ELF-1 (cell line): ENCODE data around the gene KIAA2012.
"Not testable (repeated sequence)": the region's sequence is repeated elsewhere in the genome, so short reads cannot be mapped to it uniquely, and the experiment has no call there.

Source experiments
- DNase-seq: peaks from one replicate; pipeline ENCODE4 v3.0.0-alpha.2; 2016; ENCODE audit warnings: low read depth, low spot score

Gene KIAA2012

GRCh38 chr2:202115479-202115971 is 42.5 kb downstream of the KIAA2012 start:
- no peak for DNase-seq

- no peak for DNase-seq
Observed at GRCh38 chr2:202116691-202117090, 43.6 kb downstream of the KIAA2012 start.

DNA sequence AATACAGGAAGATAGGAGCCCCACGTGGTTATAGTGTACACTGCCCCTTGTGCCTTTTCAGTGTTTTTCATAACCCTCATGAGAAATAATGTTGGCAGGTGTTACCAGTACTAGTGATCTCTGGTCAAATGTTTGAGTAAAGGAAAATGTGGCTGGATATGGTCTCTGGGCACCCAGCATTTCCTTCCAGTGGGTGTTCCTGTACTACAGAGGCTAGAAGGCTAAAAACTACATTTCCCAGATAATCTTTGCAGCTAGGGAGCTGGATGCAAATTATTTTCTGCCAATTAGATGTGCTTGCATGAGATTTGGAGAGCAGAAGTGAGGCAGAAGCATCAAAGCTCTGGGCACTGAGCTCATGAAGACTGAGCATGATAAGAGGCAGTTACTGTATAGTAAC is 45.1 kb downstream of the KIAA2012 start:
- DNase-seq, result no peak

- no peak for DNase-seq
Observed at GRCh38 chr2:202120828-202121227, 47.8 kb downstream of the KIAA2012 start.

DNA sequence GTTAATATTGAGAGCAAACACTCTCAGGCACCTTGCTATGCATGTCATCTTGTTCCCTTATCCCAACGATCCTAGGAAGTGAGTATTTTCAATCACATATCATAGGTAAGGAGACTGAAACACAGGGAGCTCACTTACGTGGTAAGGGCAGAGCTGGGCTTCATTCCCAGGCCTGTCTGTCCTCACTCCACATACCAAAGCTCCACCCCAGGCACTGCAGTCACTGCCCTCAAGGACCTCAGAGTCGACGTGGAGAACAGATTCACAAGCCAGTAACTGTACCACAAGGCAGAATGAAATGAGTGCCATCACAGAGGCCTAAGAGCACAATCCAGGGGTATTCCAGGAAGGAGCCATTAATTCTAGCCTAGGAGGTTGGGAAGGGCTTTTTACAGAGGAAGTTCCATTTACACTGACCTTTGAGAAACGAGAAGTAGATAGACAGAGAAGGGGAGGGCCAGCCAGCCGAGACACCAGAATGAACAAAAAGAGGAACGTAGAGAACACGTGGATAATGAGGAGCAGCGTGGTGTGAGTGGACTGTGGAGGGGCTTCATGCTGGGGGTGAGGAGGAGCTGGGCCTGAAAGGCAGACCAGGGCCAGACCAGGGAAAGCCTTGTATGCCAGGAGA is 48.6 kb downstream of the KIAA2012 start:
- DNase-seq, result no peak

DNA sequence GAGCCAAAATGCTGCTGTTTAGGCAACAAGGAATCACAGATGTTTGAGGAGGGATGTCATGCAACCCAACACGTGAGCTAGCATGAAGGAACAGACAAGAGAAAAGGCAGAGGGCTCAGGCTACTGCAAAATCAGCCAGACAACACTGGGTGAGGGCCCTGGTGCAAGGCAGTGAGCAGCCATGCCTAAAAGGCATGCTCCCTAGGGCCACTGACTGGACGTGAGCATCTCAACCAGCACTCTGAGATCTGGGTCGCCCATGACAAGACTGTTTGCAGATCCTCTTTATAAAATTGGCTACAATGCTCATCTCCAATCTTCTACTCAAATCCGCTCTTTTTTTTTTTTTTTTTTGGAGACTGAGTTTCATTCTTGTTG is 49.1 kb downstream of the KIAA2012 start:
- DNase-seq, result no peak

DNA sequence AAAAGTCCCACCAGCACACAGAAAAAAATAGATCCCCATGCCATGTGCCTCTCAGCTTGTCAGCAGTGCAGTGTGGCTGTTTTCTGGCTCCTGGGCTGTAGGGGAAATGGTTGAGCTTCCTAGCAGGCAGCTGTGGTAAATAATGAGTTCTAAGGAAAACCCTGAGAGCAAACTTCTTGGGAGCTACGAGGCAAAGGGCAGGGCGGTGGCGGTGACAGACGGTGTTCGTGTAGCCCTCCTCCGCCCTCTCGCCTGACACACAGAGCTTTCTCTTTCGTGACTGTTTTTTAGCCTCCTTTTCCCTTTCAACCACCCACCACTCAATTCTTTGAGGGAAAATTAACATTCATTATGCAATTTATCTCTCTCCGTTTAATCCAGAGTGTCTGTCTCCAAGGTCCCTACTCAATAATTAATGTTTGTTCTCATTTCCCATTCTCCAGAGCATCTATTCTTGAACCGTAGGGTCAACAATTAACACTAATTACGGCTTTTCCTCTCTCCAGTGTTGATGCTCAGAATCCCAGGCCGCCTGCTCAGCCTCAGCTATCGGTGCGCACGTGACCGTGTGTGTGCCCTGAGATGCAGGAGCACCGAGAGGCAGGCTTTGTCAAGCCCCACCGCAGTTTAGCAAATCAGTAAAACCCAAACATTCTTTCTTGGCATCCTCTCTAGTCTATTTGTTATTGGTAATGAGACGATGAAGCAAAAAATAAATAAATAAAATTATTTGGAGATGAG is 50.1 kb downstream of the KIAA2012 start:
- DNase-seq, result peak; percentile 44

DNA sequence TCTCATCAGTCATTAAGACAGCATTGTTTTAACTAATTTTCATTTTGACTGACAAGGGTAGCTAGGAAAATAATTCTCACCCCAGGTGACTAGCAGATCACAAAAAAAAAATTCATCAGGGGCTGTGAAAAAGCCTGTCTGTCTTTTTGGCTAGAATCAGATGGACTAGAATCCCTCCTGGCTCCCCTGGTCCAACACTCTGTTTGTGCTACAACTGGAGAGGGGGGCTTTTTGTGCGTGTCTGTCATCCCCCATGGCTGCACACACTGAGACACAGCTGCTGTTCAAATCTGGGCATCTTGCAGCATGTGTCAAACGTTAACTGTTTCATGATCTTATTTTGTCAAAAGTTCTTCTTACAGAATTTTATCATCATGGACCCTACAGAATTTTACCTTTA is 51.2 kb downstream of the KIAA2012 start:
- DNase-seq, result no peak

- no peak for DNase-seq
Observed at GRCh38 chr2:202127687-202128331, 54.8 kb downstream of the KIAA2012 start.

DNA sequence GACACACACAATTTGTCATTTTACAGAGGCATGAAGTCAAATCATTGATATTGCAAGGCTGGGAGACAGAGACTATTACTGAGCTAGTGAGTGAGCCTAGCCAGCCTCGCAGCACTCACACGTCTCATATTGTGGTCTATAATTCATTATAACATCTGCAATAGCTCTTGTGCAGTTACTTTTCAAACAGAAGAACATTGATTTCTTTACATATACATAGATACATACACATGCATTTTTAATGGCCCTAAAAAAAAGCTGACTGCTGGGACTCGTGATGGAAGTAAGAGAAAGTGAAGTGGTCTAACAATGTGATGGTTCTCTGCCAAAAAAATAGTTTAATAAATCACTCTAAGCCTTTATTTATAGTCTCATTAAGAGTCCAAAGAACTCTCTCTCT is 56.8 kb downstream of the KIAA2012 start:
- DNase-seq, result no peak

GRCh38 chr2:202133200-202133908 is 60.3 kb downstream of the KIAA2012 start:
- no peak for DNase-seq

GRCh38 chr2:202133909-202134265 is 60.8 kb downstream of the KIAA2012 start:
- no peak for DNase-seq

DNA sequence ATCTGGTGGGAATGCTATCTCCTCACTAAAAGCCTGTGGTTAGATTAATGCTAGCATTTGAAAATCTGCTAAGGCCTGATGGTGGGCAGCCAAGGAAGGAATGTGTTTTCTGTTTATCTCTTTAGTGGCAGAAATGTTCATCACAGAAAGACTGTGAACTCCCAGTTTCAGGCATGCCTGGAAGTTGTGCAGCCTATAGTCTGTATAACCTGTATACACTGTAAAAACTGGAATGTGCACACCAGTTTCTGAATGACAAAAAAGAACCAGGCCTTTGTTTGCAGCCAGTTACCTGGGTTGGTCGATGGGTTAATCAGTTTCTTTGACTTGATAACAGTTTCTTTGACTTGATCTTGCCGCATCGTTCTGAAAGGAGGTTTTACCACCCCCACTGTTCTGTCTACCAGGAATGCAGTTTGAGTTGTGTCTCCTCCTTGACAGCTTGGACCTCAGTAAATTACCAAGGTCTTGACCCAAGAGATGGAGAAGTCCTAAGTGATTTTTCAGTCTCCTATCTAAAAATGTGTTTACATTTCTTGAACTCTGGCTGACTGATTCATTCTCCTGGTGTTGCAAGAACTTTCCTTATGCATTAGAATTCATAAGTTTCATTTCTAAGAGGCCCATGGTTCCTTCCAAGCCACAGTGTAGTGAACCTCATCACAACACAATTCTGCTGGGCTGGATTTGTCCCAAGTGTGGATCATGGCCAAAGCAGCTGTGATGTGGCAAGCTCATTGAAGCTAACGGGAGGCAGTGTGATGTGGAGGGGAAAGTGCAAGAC is 62.2 kb downstream of the KIAA2012 start:
- no peak for DNase-seq

- not testable (repeated sequence) for DNase-seq
Observed at GRCh38 chr2:202136039-202136438, 63.0 kb downstream of the KIAA2012 start.

DNA sequence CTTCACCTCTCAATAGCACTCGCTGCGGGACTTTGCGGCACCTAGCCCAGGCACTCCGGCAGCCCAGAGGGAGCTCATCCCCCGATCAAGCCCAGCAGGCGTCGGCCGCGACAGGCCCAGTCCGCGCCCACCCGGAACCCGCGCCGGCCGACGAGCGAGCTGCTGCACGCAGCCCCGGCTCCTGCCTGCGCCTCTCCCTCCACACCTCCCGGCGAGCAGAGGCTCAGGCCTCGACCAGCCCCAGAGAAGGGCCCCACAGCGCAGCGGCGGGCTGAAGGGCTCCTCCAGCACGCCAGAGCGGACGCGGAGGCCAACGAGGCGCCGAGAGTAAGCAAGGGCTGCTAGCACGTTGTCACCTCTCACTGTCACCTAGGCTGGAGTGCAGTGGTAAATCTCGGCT is 63.5 kb downstream of the KIAA2012 start:
- DNase-seq, result no peak

- DNase-seq, result no peak
Observed at GRCh38 chr2:202140522-202141252, 67.6 kb downstream of the KIAA2012 start.

DNA sequence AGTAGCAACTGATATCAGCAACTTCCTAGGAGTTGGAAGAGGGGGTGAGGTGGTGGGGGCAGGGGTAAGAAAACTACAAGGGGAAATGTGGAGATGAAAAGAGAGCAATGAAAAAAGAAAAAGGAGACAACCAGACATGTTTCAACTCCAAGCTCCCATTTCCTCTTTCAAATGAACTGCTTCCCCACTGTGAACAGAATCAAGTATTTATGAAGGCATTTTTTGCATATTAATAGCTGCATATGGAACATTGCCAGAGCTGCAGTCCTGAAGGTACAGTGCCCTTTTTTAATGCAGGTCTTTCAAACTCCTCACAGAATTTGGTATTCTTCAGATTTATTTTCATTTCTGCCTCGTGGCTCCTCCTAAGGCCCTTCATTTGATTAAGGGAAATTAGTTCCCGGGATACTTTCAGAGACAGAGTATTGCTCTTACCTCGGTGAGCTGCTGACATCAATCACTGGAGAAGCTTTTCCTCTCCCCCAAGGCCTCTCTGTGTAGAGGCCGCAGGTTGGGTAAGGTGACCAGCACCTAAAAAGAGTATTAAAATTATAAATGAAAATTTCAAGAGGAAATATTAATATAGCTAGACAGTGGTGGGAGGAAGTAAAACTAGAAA is 68.4 kb downstream of the KIAA2012 start:
- no peak for DNase-seq

DNA sequence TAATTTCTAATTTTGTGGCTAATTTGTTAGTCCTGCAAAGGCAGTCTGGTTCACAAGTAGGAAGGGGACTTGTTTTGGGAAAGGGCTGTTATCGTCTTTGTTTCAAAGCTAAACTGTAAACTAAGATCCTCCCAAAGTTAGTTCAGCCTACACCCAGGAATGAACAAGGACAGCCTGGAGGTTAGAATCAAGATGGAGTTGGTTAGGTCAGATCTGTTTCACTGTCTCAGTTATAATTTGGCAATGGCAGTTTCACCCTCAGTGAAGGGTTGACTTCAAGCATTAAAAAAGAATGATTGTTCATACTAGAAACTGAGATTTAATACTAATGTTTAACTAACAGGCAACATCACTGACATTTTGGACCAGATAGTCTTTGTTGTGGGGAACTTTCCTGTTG is 69.5 kb downstream of the KIAA2012 start:
- no peak for DNase-seq

GRCh38 chr2:202147775-202148174 is 74.7 kb downstream of the KIAA2012 start:
- peak; percentile 67 for DNase-seq

GRCh38 chr2:202148515-202149154 is 75.6 kb downstream of the KIAA2012 start:
- DNase-seq, result peak; percentile 63
